ENCODE data around the gene MCMBP.

Gene MCMBP

DNA sequence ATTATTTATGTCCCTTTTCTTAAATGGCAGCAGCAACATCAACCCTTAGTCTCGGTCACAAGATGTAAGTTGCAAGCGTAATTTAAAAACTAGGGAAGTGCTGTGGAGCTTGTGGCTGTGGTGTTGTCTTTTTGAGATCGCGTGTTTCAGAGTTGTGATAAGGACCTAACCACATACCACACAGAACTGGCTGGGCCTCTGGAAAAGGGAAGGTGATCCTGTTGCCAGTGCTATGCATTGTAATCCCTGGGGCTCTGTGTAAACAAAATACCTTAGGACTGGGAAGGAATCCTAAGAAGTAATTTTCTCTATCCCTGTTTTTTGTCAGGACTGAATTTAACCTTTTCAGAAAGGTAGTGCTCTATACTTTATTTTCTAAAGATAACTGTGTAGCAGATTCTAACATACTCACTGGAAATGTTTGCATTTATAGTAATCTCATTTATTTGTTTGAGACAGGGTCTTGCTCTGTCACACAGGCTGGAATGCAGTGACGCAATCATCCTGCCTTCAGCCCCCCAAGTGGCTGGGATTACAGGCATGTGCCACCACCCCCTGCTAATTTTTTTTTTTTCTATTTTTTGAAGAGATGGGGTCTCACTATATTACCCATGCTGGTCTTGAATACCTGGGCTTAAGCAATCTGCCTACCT, 86.4 kb downstream of the MCMBP start:
- DNase-seq (ENCODE audit: low read depth in 4 of 4, low spot score in 1 of 4) = no peak

DNA sequence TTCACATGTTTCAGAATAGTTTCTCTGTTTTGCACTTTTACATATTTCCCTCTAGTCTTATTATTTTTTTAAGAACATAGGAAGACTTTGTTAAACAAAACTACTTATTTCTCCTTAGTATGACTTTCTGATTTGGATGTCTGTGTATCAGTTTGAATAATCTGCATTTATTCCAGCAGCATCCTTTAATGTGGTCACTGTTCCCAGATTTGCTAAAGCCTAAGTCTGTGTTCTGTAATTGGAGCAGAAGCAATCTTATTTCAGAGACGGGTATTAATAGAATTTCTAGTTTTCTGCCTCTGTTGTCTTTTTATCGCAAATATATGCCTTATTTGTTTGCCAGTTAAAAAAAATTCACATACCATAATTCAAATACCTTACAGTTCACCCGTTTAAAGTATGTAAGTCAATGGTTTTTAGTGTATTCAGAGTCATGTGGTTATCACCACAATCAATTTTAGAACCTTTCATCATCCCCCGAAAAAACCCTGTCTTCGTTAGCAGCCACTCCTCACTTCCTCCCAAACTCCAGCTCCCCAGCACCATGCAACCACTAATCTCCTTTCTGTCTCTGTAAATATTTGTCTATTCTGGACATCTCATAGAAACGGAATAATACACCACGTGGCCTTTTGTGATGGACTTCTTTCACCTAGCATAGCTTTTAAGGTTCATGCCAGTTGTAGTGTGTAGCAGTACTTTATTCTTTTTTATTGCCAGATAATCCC, 88.1 kb downstream of the MCMBP start:
- DNase-seq (ENCODE audit: low read depth in 4 of 4, low spot score in 1 of 4) = no peak

DNA sequence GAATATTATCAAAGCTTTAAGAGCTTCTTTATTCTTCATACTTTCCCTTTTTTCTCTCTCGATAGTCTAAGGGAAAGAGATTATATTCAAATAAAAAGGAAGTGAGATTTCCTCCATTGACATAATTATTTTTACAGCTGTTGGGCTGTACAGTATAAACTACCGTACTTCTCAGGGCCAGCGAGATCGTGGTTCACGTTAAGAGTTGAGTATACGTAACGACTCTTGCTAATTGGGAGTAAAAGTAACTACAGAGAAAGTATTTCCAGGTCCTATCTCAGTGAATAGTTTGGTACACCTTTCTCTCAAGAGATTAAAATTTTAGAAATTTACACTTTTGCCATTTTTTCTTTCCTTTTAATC, 89.0 kb downstream of the MCMBP start:
- DNase-seq (ENCODE audit: low read depth in 4 of 4, low spot score in 1 of 4) = no peak

- no peak for DNase-seq (ENCODE audit: low read depth in 4 of 4, low spot score in 1 of 4)
Observed at GRCh38 chr10:119782981-119783664, 89.5 kb downstream of the MCMBP start.

- no peak for DNase-seq (ENCODE audit: low read depth in 4 of 4, low spot score in 1 of 4)
Observed at GRCh38 chr10:119781498-119781897, 91.1 kb downstream of the MCMBP start.

DNA sequence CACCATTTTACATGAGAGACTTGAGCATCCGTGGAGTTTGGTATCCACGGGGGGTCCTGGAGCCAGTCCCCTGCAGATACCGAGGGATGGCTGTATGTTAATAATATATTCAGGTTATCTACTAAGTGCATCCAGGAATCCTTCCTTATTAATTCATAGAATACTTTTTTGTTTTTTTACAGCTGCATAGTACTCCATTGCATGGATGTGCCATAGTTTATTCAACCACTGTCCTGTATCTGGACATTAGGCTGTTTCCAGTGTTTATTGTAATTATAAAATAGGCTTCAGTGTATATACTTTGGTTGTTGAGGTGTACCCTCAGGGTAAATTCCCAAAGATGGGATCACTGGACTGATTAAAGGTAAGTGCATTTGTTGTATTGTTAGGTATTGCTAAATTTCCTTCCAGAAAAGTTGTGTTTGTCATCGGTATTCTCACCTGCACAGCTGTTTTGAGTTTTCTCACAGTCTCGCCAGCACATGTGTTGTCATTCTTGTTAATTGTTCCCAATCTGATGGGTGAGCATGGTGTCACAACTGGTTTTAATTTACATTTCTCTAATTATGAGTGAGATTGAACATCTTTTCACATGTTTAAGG, 91.7 kb downstream of the MCMBP start:
- no peak for DNase-seq (ENCODE audit: low read depth in 4 of 4, low spot score in 1 of 4)
